GM19438 (cell line): ENCODE results near the gene CGB3.
A peak's percentile ranks its signal among the peaks of the same experiment; 100 is the strongest.

Source experiments
- ATAC-seq: cut with Tn5 transposase; IDR thresholded peaks from one replicate; pipeline ENCODE4 v1.9.1; 2021; ENCODE audit warnings: low read depth; ENCODE audit not compliant: unreplicated experiment

CGB3 gene

DNA sequence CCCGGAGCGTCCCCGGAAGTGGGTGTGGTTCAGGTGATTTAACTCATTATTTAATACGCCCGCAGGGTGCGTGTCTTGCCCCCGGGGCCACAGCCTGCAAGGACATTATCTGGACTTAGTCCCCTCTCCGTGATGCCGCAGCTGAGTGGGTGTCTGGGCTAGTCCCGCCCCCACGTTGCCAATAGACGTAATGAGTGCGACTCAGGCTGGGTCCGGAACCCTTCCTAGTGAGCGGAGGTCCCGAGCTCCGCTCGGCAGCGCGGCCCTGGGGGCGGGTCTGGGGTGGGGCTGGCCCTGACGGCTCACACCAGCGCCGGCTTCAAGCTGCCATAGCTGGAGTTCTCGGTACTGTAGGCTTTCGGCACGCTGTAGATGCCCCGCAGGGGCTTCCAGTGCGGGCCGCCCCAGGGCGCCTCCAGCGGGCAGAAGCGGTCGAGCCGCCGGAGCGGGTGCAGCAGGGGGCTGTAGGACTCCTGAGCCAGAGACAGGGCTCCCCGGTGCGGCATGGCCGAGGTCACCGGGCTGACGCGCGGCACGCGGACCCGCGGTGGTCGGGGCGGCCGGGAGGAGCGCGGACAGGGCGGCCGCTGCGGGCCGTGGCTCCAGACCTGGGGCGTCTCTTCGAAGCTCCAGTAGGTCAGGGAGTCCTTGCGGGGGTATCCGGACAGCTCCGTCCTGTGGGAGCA lies 6.3 kb downstream of the CGB3 start:
- ATAC-seq = no peak

DNA sequence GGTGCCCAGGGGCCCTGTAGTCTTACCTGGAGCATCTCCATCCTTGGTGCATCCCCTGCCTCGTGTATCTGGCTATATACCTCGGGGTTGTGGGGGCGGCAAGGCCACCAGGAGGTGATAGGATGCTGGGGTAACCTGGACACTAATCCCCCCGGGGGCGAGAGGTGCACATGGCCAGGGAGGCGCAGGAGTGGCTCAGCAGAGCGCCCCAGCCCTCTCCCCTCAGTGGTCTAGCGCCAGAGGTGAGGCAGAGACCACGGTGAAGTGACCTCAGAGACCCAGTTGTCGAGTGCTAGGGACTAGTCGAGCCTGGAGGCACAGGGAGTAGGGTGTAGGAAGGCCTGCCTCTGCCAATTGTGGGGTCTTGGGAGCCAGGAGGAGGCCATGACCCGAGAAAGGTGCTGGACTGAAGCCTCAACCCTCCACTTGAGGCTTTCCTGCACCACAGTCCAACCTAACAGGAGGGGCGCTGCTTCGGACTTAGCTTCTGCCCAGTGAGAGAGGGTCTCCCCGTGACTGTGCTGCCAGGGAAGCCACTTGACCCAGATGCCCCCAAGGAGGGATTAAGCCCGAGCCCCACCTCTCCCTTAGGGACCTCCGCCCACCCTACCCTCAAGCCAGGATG lies 7.0 kb downstream of the CGB3 start, which contains the start of gene LHB:
LHB (minus strand) TSS at position 51 of the 625 bp plus-strand sequence; CDS start at position 41, 10 bp downstream.
- no peak for ATAC-seq

DNA sequence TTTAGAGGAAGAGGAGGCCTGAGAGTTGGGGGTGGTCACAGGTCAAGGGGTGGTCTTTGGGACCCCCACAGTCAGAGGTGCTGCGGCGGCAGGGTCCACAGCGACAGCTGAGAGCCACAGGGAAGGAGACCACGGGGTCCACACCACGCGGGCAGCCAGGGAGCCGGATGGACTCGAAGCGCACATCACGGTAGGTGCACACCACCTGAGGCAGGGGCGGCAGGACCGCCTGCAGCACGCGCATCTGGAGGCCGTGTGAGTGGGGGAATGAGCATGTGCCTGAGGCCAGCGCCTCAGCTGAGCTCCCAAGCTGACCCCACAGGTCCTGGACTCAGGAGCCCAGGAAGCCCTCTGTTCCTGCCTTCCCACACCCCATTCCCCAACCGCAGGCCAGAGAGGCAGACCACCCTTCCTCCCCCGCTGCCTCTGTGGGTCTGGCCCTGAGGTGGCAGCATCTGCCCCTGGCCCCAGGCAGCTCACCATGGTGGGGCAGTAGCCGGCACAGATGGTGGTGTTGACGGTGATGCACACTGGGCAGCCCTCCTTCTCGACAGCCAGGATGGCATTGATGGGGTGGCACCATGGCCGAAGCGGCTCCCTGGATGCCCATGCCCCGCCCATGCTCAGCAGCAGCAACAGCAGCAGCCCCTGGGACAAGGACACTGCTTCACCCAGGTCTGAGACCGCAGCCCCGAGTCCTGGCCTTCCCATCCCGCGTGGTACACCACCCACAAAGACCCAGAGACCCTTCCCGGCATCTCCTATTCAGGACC lies 7.9 kb downstream of the CGB3 start:
- ATAC-seq = no peak

DNA sequence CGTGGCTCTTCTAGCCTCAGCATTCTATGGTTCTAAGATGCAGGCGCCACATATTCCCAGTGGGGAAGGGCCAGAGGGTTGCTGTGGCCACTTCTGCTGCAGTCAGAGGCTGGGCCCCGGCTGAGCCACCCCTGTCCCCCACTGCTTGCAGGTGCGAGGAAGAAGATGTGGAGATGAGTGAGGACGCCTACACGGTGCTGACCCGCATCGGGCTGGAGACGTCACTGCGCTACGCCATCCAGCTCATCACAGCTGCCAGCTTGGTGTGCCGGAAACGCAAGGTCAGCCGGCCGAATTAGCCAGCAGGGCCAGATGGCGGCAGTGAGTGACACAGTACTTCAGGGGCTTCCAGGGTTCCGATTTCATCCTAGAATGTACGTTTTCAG lies 9.3 kb downstream of the CGB3 start:
- no peak for ATAC-seq

DNA sequence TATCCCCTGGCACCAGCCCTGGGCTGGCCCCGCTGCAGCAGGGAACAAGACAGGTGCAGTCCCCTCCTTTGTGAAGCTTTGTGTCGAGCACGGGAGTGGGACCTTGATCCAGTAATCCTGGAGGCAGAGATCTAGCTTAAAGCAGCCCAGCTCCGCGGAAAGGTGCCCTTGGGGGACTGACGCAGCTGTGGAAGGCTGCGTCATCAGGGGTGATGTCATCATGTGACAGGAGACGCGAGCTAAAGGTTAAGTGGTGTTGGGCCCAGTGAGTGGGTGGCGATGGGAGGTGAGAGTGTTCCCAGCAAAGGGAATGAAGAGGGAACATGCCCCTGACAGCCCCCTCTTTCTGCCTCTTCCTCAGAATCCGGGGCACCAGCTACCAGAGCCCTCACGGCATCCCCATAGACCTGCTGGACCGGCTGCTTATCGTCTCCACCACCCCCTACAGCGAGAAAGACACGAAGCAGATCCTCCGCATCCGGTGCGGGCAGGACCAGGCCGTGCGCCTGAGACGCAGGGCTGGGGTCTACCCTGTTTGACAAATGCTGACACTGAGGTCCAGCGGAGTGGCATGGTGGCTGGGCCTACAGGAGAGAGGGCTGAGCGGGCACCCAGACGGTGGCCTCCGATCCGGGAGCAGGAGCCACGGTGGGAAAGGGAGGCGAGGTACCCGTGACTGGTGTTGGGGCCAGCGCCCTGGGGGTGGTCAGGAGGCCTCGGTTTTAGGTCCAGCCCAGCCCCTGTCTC lies 9.8 kb downstream of the CGB3 start:
- ATAC-seq = no peak

DNA sequence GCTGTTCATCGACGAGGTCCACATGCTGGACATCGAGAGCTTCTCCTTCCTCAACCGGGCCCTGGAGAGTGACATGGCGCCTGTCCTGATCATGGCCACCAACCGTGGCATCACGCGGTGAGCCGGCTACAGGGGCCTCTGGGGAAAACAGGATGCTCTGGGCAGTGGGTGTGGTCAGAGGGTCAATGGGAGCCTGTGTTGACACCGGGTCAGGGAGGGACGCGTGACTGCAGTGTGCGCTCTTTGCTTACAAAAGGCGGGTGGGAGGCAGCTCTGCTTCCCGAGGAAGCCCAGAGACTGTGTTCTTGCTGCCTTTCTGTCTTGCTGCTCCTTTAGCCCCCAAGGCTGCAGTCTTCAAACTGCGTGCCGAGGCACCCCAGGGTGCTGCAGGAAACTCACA lies 12.9 kb downstream of the CGB3 start:
- ATAC-seq = no peak

DNA sequence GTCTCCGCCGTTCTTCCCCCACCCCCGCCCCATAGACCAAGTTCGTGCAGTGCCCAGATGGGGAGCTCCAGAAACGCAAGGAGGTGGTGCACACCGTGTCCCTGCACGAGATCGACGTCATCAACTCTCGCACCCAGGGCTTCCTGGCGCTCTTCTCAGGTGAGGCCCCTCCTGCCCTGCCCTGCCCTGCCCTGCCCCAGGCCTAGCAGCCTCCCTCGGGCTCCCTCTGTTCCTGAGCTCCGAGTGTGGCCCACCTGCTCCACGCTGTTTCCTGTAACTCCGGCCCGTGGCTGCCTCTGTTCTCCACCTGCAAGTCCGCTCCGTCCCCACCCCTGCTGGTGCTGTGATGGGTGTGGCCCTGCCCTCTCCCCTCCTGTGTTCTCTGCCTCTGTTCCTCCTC lies 13.7 kb downstream of the CGB3 start:
- ATAC-seq = no peak

DNA sequence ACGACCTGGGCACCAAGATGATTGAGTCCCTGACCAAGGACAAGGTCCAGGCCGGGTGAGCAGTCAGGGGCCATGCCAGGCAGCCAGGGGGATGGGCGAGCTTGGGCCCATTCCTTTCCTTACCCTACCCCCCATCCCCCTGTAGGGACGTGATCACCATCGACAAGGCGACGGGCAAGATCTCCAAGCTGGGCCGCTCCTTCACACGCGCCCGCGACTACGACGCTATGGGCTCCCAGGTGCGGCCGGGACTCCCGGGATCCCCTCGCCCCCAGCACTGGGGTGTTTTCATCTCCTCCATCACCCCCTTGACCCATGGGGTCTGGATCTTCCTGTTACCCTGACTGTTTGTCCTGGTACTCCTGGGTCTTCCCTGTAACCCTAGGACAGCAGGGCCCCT lies 14.3 kb downstream of the CGB3 start:
- ATAC-seq = no peak

DNA sequence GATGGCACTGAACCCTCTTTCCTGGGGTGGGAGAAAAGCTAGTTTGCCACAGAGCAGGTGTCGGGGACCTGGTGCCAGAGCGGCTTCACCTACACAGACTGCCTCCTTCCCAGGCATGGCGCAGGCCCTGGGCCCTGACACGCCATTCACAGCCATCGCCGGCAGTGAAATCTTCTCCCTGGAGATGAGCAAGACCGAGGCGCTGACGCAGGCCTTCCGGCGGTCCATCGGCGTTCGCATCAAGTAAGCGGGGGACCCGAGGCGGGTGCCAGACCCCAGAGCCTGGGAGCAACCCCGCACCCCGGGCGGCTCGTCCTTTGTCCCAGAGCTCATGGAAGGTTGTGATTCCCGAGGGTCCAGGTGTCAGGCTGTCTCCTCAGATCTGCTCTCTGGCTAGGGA lies 17.2 kb downstream of the CGB3 start:
- ATAC-seq = no peak

DNA sequence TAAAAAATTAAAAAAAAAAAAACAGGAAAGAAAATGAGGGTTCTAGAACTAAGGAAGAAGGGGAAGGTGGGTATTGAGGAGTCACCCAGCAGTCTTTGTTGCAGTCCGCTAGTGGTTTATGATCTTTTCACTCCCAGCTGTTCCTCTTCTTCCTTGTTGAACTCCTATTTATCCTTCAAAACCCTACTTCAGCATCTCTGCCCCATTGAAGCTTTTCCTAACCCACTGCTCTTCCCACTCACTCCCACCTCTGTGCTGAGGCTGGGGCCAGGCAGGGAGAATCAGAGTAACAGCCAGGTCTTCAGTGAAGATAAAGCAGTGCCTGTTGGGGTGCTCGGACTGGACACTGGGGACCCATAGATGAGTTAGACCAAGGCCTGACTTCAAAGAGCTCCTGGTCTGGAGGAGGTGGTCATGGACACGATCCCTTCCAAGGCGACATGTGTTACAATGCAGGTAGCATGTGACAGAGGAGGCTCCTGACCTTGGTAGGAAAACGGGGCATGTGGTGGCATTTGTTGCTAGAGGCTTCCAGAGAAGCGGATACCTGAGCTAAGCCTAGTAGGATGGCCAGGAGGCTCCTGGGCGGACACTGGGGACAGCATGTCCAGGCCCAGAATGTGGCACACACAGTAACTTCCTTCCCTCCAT lies 19.0 kb downstream of the CGB3 start:
- no peak for ATAC-seq

DNA sequence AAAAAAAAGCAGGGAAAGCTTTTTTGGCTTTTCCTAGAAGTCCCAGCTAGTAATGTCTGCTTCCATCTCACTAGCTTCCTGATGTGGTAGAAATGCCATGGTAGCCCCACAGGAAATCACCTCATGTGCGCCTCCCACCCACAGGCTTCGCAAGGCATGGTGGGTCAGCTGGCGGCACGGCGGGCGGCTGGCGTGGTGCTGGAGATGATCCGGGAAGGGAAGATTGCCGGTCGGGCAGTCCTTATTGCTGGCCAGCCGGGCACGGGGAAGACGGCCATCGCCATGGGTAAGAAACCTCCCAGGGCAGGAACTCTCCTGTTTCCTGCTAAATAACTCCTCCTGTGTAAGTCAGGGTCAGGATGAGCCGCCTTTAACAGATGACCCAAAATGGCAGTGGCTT lies 20.0 kb downstream of the CGB3 start:
- no peak for ATAC-seq

DNA sequence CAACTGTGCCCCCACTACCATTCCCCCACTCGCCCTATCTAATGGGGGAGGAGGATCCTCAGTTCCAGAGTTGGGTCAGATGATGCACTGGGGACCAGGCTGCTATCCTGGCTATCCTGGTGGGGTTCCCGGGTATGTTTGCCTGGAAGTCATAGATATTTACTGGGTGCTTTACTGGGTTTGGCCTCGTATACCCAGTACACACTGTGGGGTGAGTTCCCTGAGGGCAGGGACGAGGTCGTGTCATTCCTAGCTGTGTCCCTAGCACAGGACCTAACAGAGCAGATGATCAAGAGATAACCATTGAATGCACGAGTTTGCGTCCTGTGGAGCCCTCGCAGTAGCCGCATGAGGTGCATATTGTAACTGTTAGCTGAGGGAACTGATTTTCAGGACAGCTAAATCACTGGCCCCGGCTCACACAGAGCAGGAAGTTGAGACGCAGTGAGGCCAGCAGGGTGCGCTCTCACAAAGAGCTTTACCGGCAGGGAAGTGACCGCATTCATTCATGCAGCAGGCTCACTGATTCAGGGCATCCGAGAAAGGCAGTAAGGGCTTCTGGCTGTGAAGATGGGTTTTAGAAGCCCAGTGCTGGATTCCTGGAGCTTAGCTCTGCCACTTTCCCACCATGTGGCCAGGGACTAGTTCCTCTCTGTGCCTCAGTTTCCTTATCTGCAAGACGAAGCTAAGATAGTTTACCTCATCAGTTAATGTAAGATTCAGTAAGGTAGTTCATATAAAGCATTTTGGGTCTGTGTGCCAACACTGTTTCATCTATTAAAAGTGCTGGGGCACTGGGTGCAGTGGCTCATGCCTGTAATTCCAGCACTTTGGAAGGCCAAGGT lies 24.4 kb downstream of the CGB3 start:
- ATAC-seq = no peak

DNA sequence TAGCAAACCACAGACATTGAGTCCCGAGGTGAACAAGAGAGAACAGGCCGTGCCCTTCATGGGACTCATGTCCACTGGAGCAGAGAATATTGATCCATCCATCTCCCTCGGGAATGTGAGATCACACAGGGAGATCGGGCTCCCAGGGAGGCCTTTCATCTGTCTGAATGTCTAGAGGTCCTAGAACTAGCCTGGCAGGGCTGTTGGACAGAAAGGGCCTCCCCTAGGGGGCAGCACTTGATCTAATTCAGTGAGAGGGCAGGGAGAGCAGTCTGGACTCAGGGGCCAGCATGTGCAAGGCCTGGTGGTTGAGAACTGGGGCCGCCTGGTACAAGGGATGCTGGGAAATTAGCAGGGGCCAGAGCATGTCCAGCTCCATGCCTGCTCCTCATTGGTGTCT lies 26.2 kb downstream of the CGB3 start:
- no peak for ATAC-seq

DNA sequence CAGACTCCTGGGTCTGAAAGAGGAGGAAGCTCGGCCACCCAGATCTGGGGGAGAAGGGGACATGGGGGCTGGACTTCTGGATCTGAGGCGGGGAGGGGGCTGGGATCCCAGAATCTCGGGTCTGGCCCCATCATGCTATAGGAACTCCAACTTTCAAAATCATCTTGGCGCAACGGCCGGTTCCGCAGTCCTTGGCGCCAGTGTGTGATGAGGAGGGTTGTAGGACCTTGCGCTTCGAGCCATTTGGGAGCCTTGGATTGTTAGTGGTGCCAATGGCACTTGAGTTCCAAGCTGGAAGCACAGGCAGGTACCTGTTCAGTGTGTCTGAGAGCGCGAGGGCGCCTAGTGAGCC lies 30.1 kb downstream of the CGB3 start:
- no peak for ATAC-seq

DNA sequence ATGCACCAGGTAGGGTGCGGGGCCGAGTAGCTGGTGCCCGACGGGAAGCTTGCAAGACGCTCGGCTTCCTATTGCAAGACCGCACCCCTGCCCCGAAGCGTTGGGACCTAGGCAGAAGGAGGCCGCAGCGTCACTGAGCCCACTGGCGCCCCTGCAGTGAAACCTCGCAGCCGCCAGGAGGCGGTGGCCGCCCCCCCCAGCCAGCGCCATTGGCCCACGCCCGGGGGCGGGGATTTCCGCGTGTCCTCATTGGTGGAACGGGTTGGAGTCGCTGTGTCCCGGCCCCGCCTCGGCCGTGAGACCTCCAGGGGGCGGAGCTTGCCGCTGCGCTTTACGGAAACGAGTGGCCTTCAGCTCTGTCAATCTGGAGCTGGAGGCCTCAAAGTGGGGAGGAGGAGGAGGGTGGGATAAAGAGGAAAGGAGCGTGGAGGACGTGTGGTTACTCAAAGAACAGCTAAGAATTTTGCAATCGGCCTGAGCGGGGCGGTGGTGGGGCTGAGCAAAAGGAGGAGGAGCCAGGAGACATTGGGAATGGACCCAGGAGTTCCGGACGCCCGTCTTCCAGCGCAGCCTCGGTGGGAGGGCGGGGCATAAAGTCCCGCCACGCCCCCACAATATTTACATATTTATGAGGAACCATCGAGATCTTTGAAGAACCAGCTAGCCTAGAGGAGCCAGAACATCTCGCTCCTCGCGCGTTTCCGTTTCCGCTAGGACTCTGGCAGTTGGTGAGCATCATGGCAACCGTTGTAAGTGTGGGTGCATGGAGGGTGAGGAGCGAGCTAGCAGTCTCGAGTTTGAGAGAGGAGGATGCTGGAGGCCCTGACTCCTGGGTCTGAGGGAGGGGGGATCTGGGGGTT lies 30.7 kb downstream of the CGB3 start, which contains the start of the genes GYS1 and RUVBL2:
GYS1 (minus strand) TSS at position 135 of the 860 bp plus-strand sequence. CDS start 197 bp downstream, outside the sequence.
RUVBL2 (plus strand) TSS at position 713 of the 860 bp plus-strand sequence; CDS start at position 738, 25 bp downstream.
- peak; percentile 91 for ATAC-seq

DNA sequence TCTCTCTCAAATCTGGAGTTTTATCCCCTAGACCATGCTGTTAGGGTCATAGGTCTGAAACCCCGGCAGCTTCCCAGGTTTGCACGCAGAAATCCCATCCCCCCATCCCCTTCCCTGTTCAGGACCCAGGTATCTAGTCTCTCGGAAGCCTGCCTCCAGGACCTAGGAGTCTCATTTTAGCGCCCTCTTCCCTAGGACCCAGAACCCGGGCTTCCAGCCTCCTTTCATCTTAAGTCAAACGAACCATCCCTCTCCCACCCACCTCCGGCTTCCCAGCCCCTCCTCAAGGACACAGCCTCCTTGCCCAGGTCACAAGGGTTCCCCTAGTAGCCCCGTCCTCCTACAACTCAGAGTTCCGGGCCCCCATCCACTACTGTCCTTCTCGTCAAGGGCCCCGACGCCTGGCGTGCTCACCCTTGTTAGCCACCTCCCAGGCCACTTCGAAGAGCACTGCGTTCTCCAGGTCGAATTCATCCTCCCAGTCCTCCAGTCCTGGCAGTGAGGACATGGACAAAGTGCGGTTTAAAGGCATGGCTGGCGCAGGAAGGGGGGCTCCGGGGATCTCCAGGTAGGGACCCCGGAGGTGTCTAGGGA lies 31.5 kb downstream of the CGB3 start:
- ATAC-seq = no peak

DNA sequence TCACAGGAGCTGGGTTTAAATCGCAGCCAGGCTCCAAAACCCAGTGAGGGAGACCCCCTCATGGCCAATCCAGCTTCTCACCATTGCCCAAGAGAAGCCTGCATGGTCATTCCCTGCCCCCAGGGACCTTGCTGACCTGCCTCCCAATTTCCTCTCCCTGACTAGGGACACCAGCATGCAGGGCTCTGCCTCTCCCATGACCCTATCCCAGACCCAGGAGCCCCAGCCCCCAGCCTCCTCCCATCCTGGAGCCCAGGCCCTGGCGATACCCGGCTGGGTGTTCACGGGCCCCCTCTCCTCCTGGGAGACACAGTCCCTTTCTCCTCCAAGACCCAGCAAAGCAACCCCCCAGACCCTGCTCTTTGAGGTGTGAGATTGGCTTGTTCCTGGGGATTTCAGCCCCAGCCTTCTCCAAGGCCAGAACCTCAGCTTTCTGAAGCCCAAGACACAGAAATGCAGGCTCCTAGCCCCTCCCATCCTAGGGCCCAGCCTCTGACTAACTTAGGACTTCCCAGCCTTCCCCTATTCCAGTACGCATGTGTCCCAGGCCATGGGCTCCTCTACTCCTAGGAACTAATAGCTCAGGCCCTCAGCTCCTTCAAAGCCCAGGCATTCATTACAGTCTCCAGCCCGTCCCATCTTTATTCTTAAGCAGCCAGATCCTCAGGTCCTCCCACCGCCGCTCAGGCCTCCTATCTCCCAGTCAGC lies 32.1 kb downstream of the CGB3 start:
- ATAC-seq = no peak
